ENCODE data around the gene FBXW9. TPM values are rescaled to one million over a fixed set of nuclear protein-coding genes. Genes with fewer than 3 reads are reported as not detected.

Gene FBXW9
- total and polyA plus RNA-seq, 2 experiments from 2014 or later: 9.1 to 10.9 TPM

- WGBS (ENCODE audit: low lambda C conversion rate, missing lambda C conversion rate): 91% methylated on average over 28 of the region's 50 CpGs
- Histone ChIP-seq H3K36me3 (replicated peaks; ENCODE audit: insufficient read depth, low read depth) (no peaks in the 10 kb centered on the region), H4K20me1 (ENCODE audit: insufficient read depth, poor library complexity, severe bottlenecking) (no peaks in the 10 kb centered on the region), H3K4me2 (no peak overlapping the region), H3K9me2 (replicated peaks; ENCODE audit: insufficient read depth) (no peaks in the 10 kb centered on the region), H3K4me1 (ENCODE audit: insufficient read depth) (no peaks in the 10 kb centered on the region), H3K9me3 (ENCODE audit: low read depth) (no peaks in the 10 kb centered on the region), H3K27ac (no peak overlapping the region), H3K27me3 (no peaks in the 10 kb centered on the region), H2AFZ (no peak overlapping the region), H3K79me2 (no peaks in the 10 kb centered on the region), H3K4me3 (no peak overlapping the region)
- DNase-seq (ENCODE audit: low spot score): no peak
- no peak for TF ChIP-seq EZH2phosphoT487 (IDR thresholded peaks at IDR 0.05; ENCODE audit: low read depth, severe bottlenecking, unreplicated experiment)
- TF ChIP-seq EZH2 (IDR thresholded peaks at IDR 0.05; ENCODE audit: borderline replicate concordance): no peak
- no peak for TF ChIP-seq CTCF (IDR thresholded peaks at IDR 0.05; ENCODE audit: poor library complexity)
Measured at GRCh38 chr19:12656899-12657571, 39.4 kb downstream of the FBXW9 start.

GRCh38 chr19:12655546-12655945, 40.9 kb downstream of the FBXW9 start:
- H3K9me2 ChIP-seq (replicated peaks; ENCODE audit: insufficient read depth): no peaks in the 10 kb centered on the region
- no peak for DNase-seq (ENCODE audit: low spot score)
- H3K36me3 ChIP-seq (replicated peaks; ENCODE audit: insufficient read depth, low read depth): no peaks in the 10 kb centered on the region
- no peaks in the 10 kb centered on the region for H3K9me3 ChIP-seq (ENCODE audit: low read depth)
- over 99% methylated on average over 8 of the region's 8 CpGs for WGBS (ENCODE audit: low lambda C conversion rate, missing lambda C conversion rate)
- no peaks in the 10 kb centered on the region for H3K4me1 ChIP-seq (ENCODE audit: insufficient read depth)
- no peaks in the 10 kb centered on the region for H3K27me3 ChIP-seq
- no peak overlapping the region for H3K27ac ChIP-seq
- H3K4me3 ChIP-seq: no peak overlapping the region
- H4K20me1 ChIP-seq (ENCODE audit: insufficient read depth, poor library complexity, severe bottlenecking): no peaks in the 10 kb centered on the region
- no peaks in the 10 kb centered on the region for H3K79me2 ChIP-seq
- TF ChIP-seq EZH2 (IDR thresholded peaks at IDR 0.05; ENCODE audit: borderline replicate concordance): no peak
- TF ChIP-seq EZH2phosphoT487 (IDR thresholded peaks at IDR 0.05; ENCODE audit: low read depth, severe bottlenecking, unreplicated experiment): no peak
- no peak for TF ChIP-seq CTCF (IDR thresholded peaks at IDR 0.05; ENCODE audit: poor library complexity)
- H2AFZ ChIP-seq: no peak overlapping the region
- no peak overlapping the region for H3K4me2 ChIP-seq

GRCh38 chr19:12652219-12652618, 44.2 kb downstream of the FBXW9 start:
- Histone ChIP-seq H3K4me1 (ENCODE audit: insufficient read depth) (no peaks in the 10 kb centered on the region), H3K4me3 (no peak overlapping the region), H4K20me1 (ENCODE audit: insufficient read depth, poor library complexity, severe bottlenecking) (no peaks in the 10 kb centered on the region), H3K9me2 (replicated peaks; ENCODE audit: insufficient read depth) (no peaks in the 10 kb centered on the region), H3K4me2 (no peak overlapping the region), H3K9me3 (ENCODE audit: low read depth) (no peaks in the 10 kb centered on the region), H3K79me2 (no peaks in the 10 kb centered on the region), H3K27me3 (no peaks in the 10 kb centered on the region), H3K36me3 (replicated peaks; ENCODE audit: insufficient read depth, low read depth) (no peaks in the 10 kb centered on the region), H3K27ac (no peak overlapping the region), H2AFZ (no peak overlapping the region)
- no peak for DNase-seq (ENCODE audit: low spot score)
- WGBS (ENCODE audit: low lambda C conversion rate, missing lambda C conversion rate): 97% methylated on average over 6 of the region's 6 CpGs
- TF ChIP-seq EZH2phosphoT487 (IDR thresholded peaks at IDR 0.05; ENCODE audit: low read depth, severe bottlenecking, unreplicated experiment): no peak

GRCh38 chr19:12649941-12650340, 46.5 kb downstream of the FBXW9 start:
- Histone ChIP-seq H3K9me2 (replicated peaks; ENCODE audit: insufficient read depth) (no peaks in the 10 kb centered on the region), H3K4me3 (no peak overlapping the region), H2AFZ (no peak overlapping the region), H3K79me2 (no peaks in the 10 kb centered on the region), H3K9me3 (ENCODE audit: low read depth) (no peaks in the 10 kb centered on the region), H3K27me3 (no peaks in the 10 kb centered on the region), H4K20me1 (ENCODE audit: insufficient read depth, poor library complexity, severe bottlenecking) (no peaks in the 10 kb centered on the region), H3K27ac (no peak overlapping the region), H3K36me3 (replicated peaks; ENCODE audit: insufficient read depth, low read depth) (no peaks in the 10 kb centered on the region), H3K4me2 (no peak overlapping the region), H3K4me1 (ENCODE audit: insufficient read depth) (no peaks in the 10 kb centered on the region)
- DNase-seq (ENCODE audit: low spot score): no peak
- TF ChIP-seq CTCF (IDR thresholded peaks at IDR 0.05; ENCODE audit: poor library complexity): no peak
- 100% methylated on average over 10 of the region's 10 CpGs for WGBS (ENCODE audit: low lambda C conversion rate, missing lambda C conversion rate)

Data from hepatocyte (in vitro differentiated cells).